Kidney tubule cell (primary cell): ENCODE data around the gene EXPH5.
"Not testable (repeated sequence)": the region's sequence is repeated elsewhere in the genome, so short reads cannot be mapped to it uniquely, and the experiment has no call there.

Experiments
- DNase-seq: peaks from one replicate; pipeline ENCODE4 v3.0.0-alpha.2; 2018; ENCODE audit warnings: low spot score

EXPH5 gene, protein sequence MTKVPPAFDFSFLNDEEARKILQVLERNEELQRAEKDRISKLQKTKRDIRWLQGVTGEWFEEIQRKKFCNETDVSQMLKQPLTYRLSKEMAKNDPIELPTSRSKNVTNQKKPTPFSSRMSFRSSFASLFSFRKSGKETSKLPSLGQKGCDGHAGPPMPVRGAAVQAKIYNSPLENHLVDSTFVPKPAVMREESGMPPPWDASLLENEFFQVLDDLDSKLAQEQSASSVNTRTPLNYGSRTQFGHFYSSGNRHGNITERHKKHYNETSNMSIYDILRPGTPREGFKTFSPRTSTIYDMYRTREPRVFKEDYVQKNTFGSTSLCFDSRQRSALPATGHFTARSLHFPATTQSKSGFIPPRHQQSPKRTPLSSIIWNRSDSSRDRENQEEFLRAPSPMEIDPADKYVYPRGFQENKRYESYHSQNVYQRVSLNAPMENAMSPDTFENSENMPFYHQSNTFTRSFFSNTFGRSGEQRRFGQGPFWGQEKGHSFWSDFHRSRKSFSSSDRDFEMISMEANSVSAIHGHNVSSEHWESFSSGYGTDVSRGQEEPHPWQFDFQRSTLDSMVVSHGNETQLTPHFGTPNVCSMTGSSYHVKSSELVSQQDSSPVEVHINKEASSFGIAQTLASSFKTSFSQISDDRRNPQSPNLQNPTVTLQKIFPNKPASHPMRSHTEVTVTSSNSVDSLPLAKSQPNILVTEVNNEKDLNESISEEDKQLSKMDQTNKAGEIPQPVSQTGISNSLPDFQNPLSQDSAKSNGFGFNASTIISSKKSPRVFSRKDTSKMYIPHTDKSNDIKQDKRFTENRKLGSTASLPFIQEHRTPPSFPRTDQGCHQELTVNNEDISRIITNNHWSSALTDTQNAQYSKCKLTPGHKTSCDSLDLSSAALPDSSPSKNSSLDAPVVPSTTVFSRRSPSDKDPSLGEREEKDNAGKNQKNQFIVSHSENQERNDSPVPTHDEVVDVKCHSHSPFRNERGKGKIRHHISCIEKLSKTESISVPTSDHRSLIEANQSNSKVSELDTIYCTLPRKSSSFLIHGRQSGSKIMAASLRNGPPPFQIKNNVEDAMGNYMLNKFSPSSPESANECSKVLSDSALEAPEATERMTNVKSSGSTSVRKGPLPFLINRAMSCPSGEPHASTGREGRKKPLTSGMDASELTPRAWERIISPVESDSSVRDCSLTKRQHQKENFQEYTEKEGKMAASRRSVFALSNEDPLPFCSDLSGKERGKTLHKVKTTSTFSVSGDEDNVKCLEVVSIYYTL (N-terminal part only)

DNA sequence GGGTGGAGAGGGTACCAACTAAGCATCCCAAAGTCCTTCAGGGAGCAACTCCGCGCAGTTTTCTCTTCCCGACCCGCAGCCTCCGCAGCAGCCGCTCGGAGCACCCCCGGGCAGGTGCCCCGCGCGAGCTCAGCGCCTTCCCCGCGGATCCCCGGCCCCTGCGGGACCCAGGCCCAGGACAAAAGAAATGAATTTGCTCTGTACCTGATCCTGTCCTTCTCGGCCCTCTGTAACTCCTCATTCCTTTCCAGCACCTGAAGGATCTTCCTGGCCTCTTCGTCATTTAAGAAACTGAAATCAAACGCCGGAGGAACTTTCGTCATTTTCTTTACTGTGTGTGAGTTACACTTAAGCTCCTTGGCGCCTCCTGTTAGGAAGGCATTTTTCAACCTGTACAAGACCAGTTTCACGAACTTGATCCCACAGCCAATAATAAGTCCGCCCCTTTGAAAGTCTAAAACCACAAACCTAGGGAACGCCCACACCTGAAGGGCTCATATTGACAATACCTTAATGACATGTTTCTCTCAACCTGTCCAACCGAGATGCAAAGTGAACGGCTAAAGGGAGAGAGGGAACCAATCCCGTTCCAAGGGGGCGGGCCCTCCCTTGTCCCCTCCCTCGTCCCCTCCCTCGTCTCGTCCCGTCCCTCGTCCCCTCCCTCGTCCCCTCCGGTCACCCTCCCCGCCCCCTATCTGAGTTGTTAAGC, at the start of gene EXPH5:
TSS of gene EXPH5 (minus strand) at position 555 of the 709 bp plus-strand sequence. CDS start at position 323, 232 bp downstream.
- DNase-seq: peak; percentile 98

- not testable (repeated sequence) for DNase-seq
These were observed 48.2 kb upstream of the EXPH5 start for GRCh38 chr11:108641752-108642151.

DNA sequence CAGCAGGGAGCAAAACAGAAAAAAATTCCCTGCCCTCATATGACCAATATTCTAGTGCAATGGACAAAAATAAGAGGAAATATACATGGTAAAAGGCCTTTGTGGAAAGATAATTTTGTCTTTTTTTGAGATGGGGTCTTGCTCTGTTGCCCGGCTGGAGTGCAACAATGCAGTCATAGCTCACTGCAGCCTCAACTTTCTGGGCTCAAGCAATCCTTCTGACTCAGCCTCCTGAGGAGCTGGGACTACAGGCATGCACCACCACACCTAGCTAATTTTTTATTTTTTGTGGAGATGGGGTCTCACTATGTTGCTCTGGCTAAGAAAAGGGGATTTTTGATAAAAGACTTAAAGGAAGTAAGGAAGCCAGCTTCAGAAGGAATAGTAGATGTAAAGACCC, 45.6 kb upstream of the EXPH5 start:
- no peak for DNase-seq

GRCh38 chr11:108636222-108636621, 42.7 kb upstream of the EXPH5 start:
- no peak for DNase-seq

DNA sequence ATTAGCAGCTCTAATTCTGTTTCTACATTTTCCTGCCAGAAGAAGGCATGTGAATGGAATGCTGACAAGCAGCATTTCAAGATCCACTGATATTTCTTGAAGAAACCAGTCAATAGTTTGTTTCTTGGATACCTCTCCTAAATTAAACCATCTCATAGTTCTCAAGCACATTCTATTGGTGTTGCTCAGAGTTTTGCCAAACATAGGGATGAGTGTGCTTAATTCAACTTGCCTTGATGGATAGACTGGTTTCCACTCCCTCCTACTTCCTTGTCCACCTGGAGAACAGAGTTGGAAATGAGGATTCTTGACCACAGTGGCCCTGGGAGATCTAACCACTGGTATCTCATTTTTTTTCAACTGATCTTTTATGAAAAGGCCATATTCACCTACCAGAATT, 41.5 kb upstream of the EXPH5 start:
- DNase-seq: peak; percentile 87

DNA sequence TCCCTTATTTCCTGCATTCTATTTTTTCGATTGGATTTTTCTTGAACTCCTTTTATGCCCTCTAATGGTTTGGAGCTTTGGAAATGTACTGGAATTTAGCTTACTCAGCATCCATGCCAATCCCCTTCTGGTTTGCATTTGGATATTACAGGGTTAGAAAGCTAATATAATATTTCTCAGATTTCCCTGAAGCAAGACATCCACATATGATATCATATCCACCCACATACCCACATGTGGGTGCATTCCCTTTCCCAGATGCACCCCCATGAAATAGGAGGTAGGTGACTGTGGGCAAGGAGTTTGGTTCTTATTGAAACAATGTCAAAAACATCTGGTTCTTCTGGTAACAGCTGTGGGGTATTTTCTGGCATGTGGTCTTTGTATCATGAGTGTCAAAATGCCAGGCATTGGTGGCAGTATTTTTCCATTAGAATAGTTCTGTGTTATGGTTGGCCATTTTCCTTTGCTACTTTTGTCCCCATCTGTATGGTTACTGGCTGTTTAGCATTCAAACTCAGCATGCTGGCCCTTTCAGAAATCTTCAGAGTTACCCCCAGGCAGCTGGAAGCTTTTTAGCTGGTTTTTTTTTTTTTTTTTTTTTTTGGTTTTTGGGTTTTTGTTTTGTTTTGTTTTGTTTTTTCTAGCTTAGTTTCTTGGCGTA, 38.6 kb upstream of the EXPH5 start:
- no peak for DNase-seq

DNA sequence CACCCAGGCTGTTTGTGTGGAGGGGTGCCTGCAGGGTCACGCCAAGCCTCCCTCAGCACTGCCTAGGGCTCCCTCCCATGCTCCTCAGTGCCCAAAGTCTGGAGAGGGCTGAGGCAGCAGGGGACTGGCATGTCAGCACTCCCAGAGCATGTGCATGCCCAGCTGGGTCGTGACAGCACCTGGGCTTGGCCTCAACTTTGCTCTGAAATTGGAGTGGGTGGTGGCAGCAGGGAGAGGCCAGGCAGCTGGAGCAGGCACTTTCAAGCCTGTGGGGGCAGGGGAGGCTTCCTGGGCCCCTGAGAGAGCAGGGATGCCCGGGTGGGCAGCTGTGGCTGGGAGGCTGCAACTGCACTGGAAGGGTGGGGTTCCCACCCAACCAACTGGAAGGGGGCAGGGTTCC, 35.7 kb upstream of the EXPH5 start:
- no peak for DNase-seq

GRCh38 chr11:108628812-108629211, 35.2 kb upstream of the EXPH5 start:
- no peak for DNase-seq

GRCh38 chr11:108628326-108628725, 34.8 kb upstream of the EXPH5 start:
- DNase-seq: no peak

- no peak for DNase-seq
These were observed 30.8 kb upstream of the EXPH5 start for GRCh38 chr11:108624196-108624925.

- DNase-seq: no peak
These were observed 28.8 kb upstream of the EXPH5 start for GRCh38 chr11:108622341-108622740.

- DNase-seq: peak; percentile 33
These were observed 27.6 kb upstream of the EXPH5 start for GRCh38 chr11:108620958-108621772.

DNA sequence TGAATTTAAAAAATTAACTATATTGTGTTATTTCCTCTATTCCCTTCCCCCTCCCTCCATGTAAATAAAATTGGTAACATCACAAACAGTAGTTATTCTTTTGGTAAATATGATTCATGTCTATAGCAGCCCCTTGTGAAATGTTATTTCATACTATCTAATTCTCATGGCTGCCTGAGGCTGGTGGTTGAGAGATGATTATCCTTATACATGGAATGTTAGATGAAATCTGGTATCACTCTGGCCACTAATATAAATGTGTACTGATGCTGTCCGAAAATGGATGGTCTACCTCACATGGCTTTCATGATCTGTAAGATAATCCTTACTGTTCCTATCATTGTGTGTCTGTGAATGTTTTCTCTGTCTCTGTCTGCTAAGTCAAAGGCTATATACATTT, 25.0 kb upstream of the EXPH5 start:
- no peak for DNase-seq

DNA sequence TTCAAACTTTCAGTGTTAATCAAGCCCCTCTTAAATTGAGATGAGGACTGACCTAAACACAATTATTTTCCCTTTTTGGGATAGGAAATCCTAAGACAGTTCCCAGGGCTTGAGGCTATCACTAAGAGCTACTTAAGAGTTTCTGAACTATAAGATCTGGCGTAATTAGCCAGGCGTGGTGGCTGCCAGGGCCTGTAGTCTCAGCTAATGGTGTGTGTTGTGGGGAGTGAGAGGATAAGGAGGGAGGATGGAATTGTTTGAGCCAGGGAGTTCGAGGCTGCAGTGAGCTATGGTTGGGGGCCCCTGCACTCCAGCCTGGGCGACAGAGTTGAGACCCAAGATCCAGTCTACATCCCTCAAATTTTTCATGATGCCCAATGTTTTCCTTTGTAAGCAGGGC, 23.5 kb upstream of the EXPH5 start:
- DNase-seq: no peak

DNA sequence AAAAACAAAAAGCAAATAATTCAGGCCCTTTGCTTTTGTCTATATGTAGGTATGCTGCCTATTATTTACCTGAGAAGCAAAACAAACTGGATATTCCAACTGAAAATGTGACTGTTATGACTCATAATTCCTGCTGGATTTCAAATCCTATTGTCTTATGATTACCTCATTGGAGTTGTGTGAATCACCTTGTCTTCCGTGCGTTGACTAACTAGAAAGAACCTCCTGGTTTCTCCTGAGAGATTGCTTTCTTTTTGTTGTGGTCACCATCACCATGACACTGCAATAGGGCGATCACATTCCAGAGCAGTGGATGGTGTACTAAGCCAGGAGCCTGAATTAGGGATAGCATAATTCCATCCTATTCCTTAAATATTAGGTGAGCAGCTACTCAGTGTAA, 23.0 kb upstream of the EXPH5 start:
- peak; percentile 100 for DNase-seq

GRCh38 chr11:108614086-108614485, 20.5 kb upstream of the EXPH5 start:
- DNase-seq: no peak

GRCh38 chr11:108609682-108610081, 16.1 kb upstream of the EXPH5 start:
- DNase-seq: peak; percentile 84

GRCh38 chr11:108608548-108608947, 15.0 kb upstream of the EXPH5 start:
- no peak for DNase-seq

DNA sequence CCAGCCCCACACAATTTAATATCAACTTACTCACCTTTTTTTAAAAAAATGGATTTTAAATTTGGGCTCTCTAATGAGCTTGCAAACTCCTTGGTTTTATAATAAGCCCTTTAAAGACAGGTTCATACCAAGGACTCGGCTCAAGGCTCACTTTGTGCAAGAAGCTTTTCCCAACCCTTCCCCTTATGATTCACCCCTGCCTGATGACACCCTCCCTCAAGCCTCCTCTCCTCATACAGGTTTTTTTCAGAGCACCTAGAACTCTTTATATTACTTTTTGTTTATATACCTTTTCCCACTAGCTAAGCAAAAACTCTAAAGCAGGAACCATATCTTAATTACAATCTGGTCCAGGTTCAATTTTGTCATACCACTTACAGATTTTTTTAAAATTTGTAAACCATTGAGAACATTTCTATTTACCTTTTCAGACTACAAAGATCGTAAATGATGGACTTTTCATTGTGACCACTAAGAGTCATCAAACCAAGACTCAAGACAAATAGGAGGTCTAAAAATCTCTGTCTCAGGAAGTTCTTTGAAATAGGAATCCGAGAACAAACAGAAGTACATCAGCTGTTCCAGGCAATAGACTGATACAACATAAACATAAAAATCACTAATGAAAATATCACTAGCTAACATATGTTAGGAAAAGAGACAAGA, 13.1 kb upstream of the EXPH5 start:
- peak; percentile 68 for DNase-seq
